Ovary (tissue), 9 donors: ENCODE data around the gene PADI1. TPM values are rescaled to one million over a fixed set of nuclear protein-coding genes. Genes with fewer than 3 reads are reported as not detected.

Experiments used
- DNase-seq, 5 donors: peaks; one replicate each; pipeline ENCODE4 v3.0.0-alpha.2; 2019 to 2020
- H3K27ac ChIP-seq, 2 donors: fragments of 200-600 bp; one replicate each; pipeline versions ENCODE4 v1.5.1 to v1.8.0; 2019 to 2022
- H3K27me3 ChIP-seq: fragments of 200-600 bp; one replicate; pipeline ENCODE4 v1.8.0; 2022
- H3K36me3 ChIP-seq: fragments of 200-600 bp; sonication (generic); one replicate; pipeline ENCODE4 v1.5.1; 2019
- H3K4me1 ChIP-seq: one replicate; pipeline ENCODE4 v1.8.1; 2013; ENCODE audit warnings: mild to moderate bottlenecking, moderate library complexity; ENCODE audit not compliant: insufficient read depth
- H3K4me3 ChIP-seq: fragments of 200-600 bp; sonication (generic); one replicate; pipeline ENCODE4 v1.5.1; 2017
- H3K9me3 ChIP-seq, 2 donors: fragments of 200-600 bp in 1 of 2; sonication (generic) in 1 of 2; one replicate each; pipeline versions ENCODE4 v1.5.1 to v1.8.1; 2013 to 2019; ENCODE audit warnings: mild to moderate bottlenecking in 1 of 2, moderate library complexity in 1 of 2
- CTCF ChIP-seq, 3 donors: fragments of 450-650 bp in 2 of 3; fragments of 200-600 bp in 1 of 3; IDR thresholded peaks; one replicate each; pipeline versions ENCODE4 v1.5.1 to v1.8.0; 2016 to 2022; ENCODE audit warnings: antibody characterized with exemption in 3 of 3, mild to moderate bottlenecking in 1 of 3
- EP300 ChIP-seq: sonication (generic); formaldehyde crosslinking; IDR thresholded peaks from one replicate; pipeline ENCODE4 v1.6.1; 2017; ENCODE audit warnings: antibody characterized with exemption
- POLR2A ChIP-seq: fragments of 450-650 bp; IDR thresholded peaks from one replicate; pipeline ENCODE4 v1.6.1; 2017; ENCODE audit warnings: antibody characterized with exemption, mild to moderate bottlenecking, moderate library complexity
- WGBS, 3 donors: extraction: QIAGEN DNeasy Blood & Tissue Kit in 1 of 3; methylation state at CpG; one replicate each; pipeline versions ENCODE4 v1.1.5 to v1.1.7; 2013 to 2017; 5-methylcytosine and 5-hydroxymethylcytosine counted together
- intact Hi-C, 4 donors: fragments of 100-400 bp; cut with DNase I; formaldehyde crosslinking; loops; one replicate each; pipeline versions ENCODE4 v1.11.0 to v1.15.1; 2022 to 2023
- microRNA-seq, 3 donors: library from miRNA; unstranded; fragments of <30 nt; microRNA quantifications; one replicate each; pipeline versions ENCODE4 to v1.2.0, GENCODE V29; 2019 to 2020
- polyA plus RNA-seq, 2 donors: library from polyadenylated mRNA; stranded (reverse); fragments of 200-250 nt in 1 of 2; fragments of 350-450 nt in 1 of 2; fragmentation: Illumina TruSeq in 1 of 2; extraction: RNeasy Lipid Tissue Mini Kit (QIAGEN cat#74804) in 1 of 2; gene quantifications; one replicate each; pipeline ENCODE4 v1.2.3, GENCODE V29; 2013 to 2014
- small RNA-seq: library from RNA; depleted of rRNA; stranded (forward); fragments of <200 nt; gene quantifications from one replicate; pipeline ENCODE3, GENCODE V24; 2016
- total RNA-seq, 7 donors: library from RNA; depleted of rRNA in 2 of 7; stranded (reverse); fragments of >200 nt in 2 of 7; fragmentation: NEBNext Ultra II Directional in 3 of 7; extraction: Animal tissue kit (Norgen Biotek cat#: 25700) in 3 of 7; gene quantifications; one replicate each; pipeline versions ENCODE4 v1.1.0 to v1.2.4, GENCODE V29; 2016 to 2023
- donor health status: DM: no; HTN: no; CAD: no; lungs with moderate emphysema.
- donor health status: DM: no; HTN: no; CAD: no.
- donor health status: Bipolar disorder and iron deficiency.
- donor health status: DM: yes; HTN: yes; CAD: no.
- donor health status: DM: no; HTN: no; CAD: no.
- donor health status: DM: yes; HTN: yes; CAD: no.

The PADI1 gene
- total and polyA plus RNA-seq, 9 donors = 0.07 TPM; not detected in 8

- H3K4me3 ChIP-seq = no peak overlapping the region
- no peaks in the 10 kb centered on the region for H3K9me3 ChIP-seq
- no peak overlapping the region for H3K27ac ChIP-seq
- TF ChIP-seq CTCF (IDR thresholded peaks at IDR 0.05) (no peak), EP300 (no peak), POLR2A (no peak)
- no peaks in the 10 kb centered on the region for H3K27me3 ChIP-seq
- DNase-seq = no peak
- no peaks in the 10 kb centered on the region for H3K36me3 ChIP-seq
- intact Hi-C loops = no loop called here
- H3K4me1 ChIP-seq = no peaks in the 10 kb centered on the region
- 67 to 69% (median 67%) methylated on average over 7 of the region's 7 CpGs for WGBS, 3 donors
Measured at GRCh38 chr1:17292299-17293160, 87.6 kb downstream of the PADI1 start.

GRCh38 chr1:17293681-17294425 is 88.9 kb downstream of the PADI1 start:
- Histone ChIP-seq H3K27ac (no peak overlapping the region), H3K4me3 (no peak overlapping the region), H3K36me3 (no peaks in the 10 kb centered on the region), H3K27me3 (no peaks in the 10 kb centered on the region), H3K4me1 (no peaks in the 10 kb centered on the region), H3K9me3 (no peaks in the 10 kb centered on the region)
- intact Hi-C loops = no loop called here
- no peak for DNase-seq
- 55 to 62% (median 58%) methylated on average over 14 of the region's 14 CpGs for WGBS, 3 donors
- TF ChIP-seq POLR2A = no peak
- no peak for TF ChIP-seq CTCF (IDR thresholded peaks at IDR 0.05)
- TF ChIP-seq EP300 = no peak

- DNase-seq = no peak
- Histone ChIP-seq H3K36me3 (no peaks in the 10 kb centered on the region), H3K27me3 (no peaks in the 10 kb centered on the region), H3K9me3 (no peaks in the 10 kb centered on the region), H3K27ac (no peak overlapping the region), H3K4me1 (no peaks in the 10 kb centered on the region), H3K4me3 (no peak overlapping the region)
- intact Hi-C loops = no loop called here
- WGBS, 3 donors = 53 to 57% (median 54%) methylated on average over 4 of the region's 4 CpGs
- TF ChIP-seq POLR2A (no peak), EP300 (no peak), CTCF (IDR thresholded peaks at IDR 0.05) (no peak)
Measured at GRCh38 chr1:17295292-17295691, 90.4 kb downstream of the PADI1 start.

Small RNAs within 50 kb of the gene (microRNA-seq; reads per million reads assigned to microRNA genes)
- gene MIR3972 = 0 reads per million in 3 donors

Small RNAs within 50 kb of the gene (small RNA-seq; reads per million reads assigned to genes)
- not detected for gene MIR3972

Other genes starting within 250 kb of the PADI1 start
- gene MFAP2, start 224.5 kb upstream of the PADI1 start, total RNA-seq = 10 to 100 TPM; 16.0 to 83.6 (median 36.1) TPM
- 10 to 100 TPM; 16.4 to 70.8 TPM for gene MFAP2, start 224.5 kb upstream of the PADI1 start, polyA plus RNA-seq
- 10 to 100 TPM; 11.3 to 24.1 (median 22.5) TPM for gene ATP13A2, start 193.2 kb upstream of the PADI1 start, total RNA-seq
- gene ATP13A2, start 193.2 kb upstream of the PADI1 start, polyA plus RNA-seq = 10 to 100 TPM in 1 of 2 donors, 1 to 10 TPM in 1; 8.8 to 12.7 TPM
- 10 to 100 TPM; 51.9 to 77.7 (median 56.5) TPM for gene SDHB, start 151.1 kb upstream of the PADI1 start, total RNA-seq
- gene SDHB, start 151.1 kb upstream of the PADI1 start, polyA plus RNA-seq = 100 to 1,000 TPM in 1 of 2 donors, 10 to 100 TPM in 1; 66.0 to 120 TPM
- gene PADI2, start 85.7 kb upstream of the PADI1 start, total RNA-seq = 1 to 10 TPM in 3 of 7 donors, under 1 TPM in 4; 0.18 to 5.2 (median 0.55) TPM
- gene PADI2, start 85.7 kb upstream of the PADI1 start, polyA plus RNA-seq = 1 to 10 TPM in 1 of 2 donors, under 1 TPM in 1; 0.07 to 1.2 TPM
- not detected for gene PADI3, start 44.0 kb downstream of the PADI1 start, total RNA-seq
- gene PADI3, start 44.0 kb downstream of the PADI1 start, polyA plus RNA-seq = not detected
- 1 to 10 TPM in 1 of 7 donors, under 1 TPM in 3, not detected in 3; 0.10 to 1.8 (median 0.61) TPM for gene PADI4, start 103.1 kb downstream of the PADI1 start, total RNA-seq
- gene PADI4, start 103.1 kb downstream of the PADI1 start, polyA plus RNA-seq = under 1 TPM; 0.11 to 0.17 TPM
- gene PADI6, start 167.1 kb downstream of the PADI1 start, total RNA-seq = under 1 TPM in 1 of 7 donors, not detected in 6; 0.10 TPM
- 1 to 10 TPM in 1 of 2 donors, under 1 TPM in 1; 0.18 to 4.3 TPM for gene PADI6, start 167.1 kb downstream of the PADI1 start, polyA plus RNA-seq
- gene RCC2, start 234.5 kb downstream of the PADI1 start, total RNA-seq = 10 to 100 TPM; 15.3 to 52.2 (median 41.0) TPM
- 10 to 100 TPM; 28.1 to 28.3 TPM for gene RCC2, start 234.5 kb downstream of the PADI1 start, polyA plus RNA-seq